GM12891 (cell line): Measurements from ENCODE around the gene TSPAN9.

Source experiments
- DNase-seq: peaks from one replicate; pipeline ENCODE4 v3.0.0; 2011; ENCODE audit warnings: low spot score; ENCODE audit not compliant: insufficient read length
- FAIRE-seq: peaks from 2 replicates; lab custom pipeline; 2011; peaks lifted over from hg19 to GRCh38; lab: Jason Lieb, UNC
- PAX5 ChIP-seq: IDR thresholded peaks from 2 replicates; pipeline ENCODE4 v1.6.1; 2011; ENCODE audit warnings: low read length, moderate library complexity, mild to moderate bottlenecking; ENCODE audit not compliant: insufficient read depth, severe bottlenecking
- POLR2A ChIP-seq: IDR thresholded peaks from 2 replicates; pipeline ENCODE4 v1.6.1; 2011; ENCODE audit warnings: low read depth, low read length, control low read depth
- POLR2AphosphoS5 ChIP-seq: IDR thresholded peaks from 2 replicates; pipeline ENCODE4 v1.6.1; 2011; ENCODE audit warnings: low read depth, low read length, control low read depth
- POU2F2 ChIP-seq: IDR thresholded peaks from 2 replicates; pipeline ENCODE4 v1.6.1; 2011; ENCODE audit warnings: low read depth, mild to moderate bottlenecking, control low read depth, low read length, moderate library complexity
- SPI1 ChIP-seq: IDR thresholded peaks from 2 replicates; pipeline ENCODE4 v1.6.1; 2011; ENCODE audit warnings: low read depth, low read length, control low read depth
- TAF1 ChIP-seq: IDR thresholded peaks from 2 replicates; pipeline ENCODE4 v1.6.1; 2011; ENCODE audit warnings: low read depth, low read length, control low read depth

Gene TSPAN9

GRCh38 chr12:3119756-3120601 lies 42.8 kb downstream of the TSPAN9 start:
- TF ChIP-seq POU2F2 (no peak), TAF1 (no peak), POLR2AphosphoS5 (no peak), SPI1 (no peak), POLR2A (no peak), PAX5 (no peak)
- DNase-seq, result no peak
- no peak for FAIRE-seq

DNA sequence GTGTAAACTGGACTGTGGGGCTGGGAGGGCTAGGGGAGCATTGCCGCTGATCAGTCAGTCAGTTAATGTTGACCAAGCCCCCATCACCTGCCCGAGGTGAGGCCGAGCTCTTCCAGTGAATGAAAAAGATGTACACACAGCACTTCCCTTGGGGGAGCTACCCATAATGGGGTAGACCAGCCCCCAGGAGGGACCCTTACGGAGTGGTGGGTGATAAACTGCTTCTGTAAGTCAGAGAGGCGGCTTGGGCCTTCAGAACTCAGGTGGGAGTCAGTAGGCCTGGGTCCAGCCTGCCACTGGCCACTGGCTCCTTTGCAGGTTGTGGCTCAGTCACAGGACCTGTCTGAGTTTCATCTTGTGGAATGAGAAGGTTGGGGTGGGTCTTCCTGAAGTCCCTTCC lies 43.5 kb downstream of the TSPAN9 start:
- TF ChIP-seq POLR2A (no peak), TAF1 (no peak), PAX5 (no peak)

GRCh38 chr12:3122841-3123678 lies 45.9 kb downstream of the TSPAN9 start:
- FAIRE-seq, result no peak
- TF ChIP-seq TAF1, result no peak
- no peak for TF ChIP-seq PAX5
- no peak for TF ChIP-seq POLR2A
- no peak for TF ChIP-seq POU2F2
- TF ChIP-seq SPI1, result no peak
- TF ChIP-seq POLR2AphosphoS5, result no peak
- no peak for DNase-seq

More for the DNA sequence above, 43.5 kb downstream of the TSPAN9 start:
- FAIRE-seq (no peak), DNase-seq (no peak)

DNA sequence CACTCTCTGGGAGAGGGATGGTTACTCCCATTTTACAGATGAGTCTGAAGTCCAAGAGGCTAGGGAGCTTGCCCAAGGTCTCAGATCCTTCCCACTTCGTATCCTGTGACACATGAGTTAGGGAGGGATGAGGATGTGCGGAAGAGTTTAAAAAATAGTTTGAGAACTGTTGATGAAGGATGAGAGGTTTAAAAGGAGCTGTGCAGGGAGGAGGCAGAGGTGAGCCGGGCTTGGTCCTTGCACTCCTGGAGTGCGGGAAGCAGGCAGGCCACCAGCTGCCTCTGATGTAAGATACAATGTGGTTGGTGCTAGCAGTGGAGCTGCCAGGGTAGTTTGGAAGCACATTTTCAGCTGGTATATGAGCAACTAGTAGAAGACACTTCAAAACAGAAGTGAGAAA lies 46.5 kb downstream of the TSPAN9 start:
- no peak for DNase-seq
- TF ChIP-seq PAX5, result no peak
- TF ChIP-seq POLR2A, result no peak
- TF ChIP-seq POLR2AphosphoS5, result no peak
- no peak for TF ChIP-seq POU2F2
- no peak for TF ChIP-seq TAF1
- no peak for TF ChIP-seq SPI1
- FAIRE-seq, result no peak

GRCh38 chr12:3124917-3125316 lies 47.7 kb downstream of the TSPAN9 start:
- FAIRE-seq (no peak), DNase-seq (no peak)
- TF ChIP-seq POU2F2 (no peak), TAF1 (no peak), SPI1 (no peak), POLR2A (no peak), PAX5 (no peak)

DNA sequence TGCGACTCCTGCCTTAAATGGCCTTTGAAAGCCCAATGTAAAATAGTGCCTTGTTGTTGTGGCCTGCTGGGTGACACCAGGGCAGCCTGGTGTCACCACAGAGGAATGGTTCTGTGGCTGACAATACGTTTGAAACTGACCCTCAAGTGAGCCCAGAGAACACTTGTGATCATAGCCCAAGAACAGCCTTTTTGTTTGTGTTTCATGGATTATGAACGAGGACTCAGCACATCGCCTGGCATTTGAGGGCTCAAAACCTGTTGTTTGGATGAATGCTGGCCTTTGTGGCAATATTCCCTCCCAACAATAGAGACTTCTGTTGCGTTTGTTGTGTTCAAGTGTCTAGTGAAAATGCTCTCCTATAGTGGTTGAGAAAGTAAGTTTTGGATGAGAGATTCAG lies 48.5 kb downstream of the TSPAN9 start:
- TF ChIP-seq TAF1 (no peak), SPI1 (no peak), POLR2AphosphoS5 (no peak), POLR2A (no peak), POU2F2 (no peak), PAX5 (no peak)
- DNase-seq, result no peak
- FAIRE-seq, result no peak

DNA sequence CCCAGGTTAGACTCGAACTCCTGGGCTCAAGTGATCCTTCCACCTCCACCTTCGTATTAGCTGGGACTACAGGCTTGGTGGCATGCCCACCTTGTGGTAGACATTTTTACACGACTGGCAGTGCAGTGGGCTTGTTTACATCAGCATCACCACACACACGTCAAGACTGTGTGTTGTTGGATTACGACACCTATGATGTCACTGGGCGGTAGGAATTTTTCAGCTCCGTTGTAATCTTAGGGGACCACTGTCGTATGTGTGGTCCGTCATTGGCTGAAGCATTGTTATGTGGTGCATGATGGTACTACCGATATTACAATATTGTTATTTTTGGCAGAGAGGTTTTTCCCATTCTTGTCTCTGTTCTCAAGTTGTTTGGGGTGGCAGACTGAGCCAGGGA lies 50.7 kb downstream of the TSPAN9 start:
- FAIRE-seq (no peak), DNase-seq (no peak)

DNA sequence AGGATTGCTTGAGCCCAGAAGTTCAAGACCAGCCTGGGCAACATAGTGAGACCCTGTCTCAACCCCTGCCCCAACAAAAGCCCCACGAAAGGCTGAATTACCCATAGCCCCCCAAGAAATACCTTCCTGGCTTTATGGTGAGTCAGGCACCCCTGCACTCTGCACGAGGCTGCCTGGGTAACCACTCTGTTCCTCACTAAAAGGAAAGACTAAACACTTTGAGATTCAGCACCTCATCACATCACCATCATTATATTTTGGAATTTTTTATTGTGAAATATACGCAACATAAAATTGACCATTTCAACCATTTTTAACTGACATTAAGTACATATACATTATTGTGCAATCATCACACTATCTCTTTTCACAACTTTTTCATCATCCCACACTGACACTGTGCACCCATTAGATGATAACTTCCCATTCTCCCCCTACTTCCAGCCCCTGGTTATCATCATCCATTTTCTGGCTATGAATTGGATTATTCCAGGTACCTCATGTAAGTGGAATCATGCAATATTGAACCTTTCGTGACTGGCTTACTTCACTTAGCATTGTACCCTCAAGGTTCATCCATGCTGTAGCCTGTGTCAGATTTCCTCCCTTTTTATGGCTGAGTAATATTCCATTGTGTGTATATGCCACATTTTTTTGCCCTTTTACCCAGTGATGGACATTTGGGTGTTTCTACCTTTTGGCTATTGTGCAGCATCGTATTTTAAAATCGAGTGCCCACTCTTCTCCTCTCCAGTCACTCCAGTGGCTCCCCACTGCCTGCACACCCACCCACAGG lies 51.5 kb downstream of the TSPAN9 start:
- DNase-seq (no peak), FAIRE-seq (no peak)
- TF ChIP-seq TAF1, result no peak
- no peak for TF ChIP-seq POLR2A
- TF ChIP-seq POU2F2, result no peak
- TF ChIP-seq POLR2AphosphoS5, result no peak
- TF ChIP-seq SPI1, result no peak
- no peak for TF ChIP-seq PAX5

More for the DNA sequence above, 50.7 kb downstream of the TSPAN9 start:
- no peak for TF ChIP-seq SPI1
- TF ChIP-seq POLR2AphosphoS5, result no peak

DNA sequence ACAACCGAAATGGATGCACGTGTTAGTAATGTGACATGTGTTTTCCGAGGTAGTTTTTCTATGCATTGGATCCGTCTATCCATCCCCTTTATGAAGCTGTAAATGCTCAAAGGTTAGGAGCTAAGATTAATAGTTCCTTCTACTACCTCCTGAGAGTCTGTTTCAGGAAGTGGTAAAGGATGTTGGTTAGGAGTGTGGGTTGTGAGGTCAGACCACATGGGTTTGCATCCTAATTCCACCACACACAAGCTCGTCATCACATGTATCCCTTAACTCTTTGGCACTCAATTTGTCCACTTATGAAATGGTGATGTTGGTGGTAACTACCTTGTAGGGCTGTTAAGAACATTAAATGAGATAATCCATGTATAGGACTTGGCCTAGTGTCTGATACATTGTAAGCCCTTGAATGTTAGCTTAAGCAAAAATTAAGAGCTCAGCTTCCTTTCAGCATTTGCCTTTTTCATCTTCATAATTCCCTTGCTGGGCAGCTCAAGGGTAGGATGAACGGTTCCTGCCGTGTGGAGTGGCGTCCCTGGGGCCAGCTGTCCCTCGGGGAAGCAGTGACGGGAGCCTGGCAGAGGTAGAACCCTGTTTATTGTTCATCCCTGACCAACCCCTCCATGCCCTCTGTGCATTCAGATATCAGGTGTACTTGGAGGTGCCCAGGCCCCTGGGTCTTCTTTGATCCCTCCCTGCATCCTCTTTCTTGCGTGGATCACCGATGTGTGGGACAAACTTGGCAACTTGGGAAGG lies 52.3 kb downstream of the TSPAN9 start:
- DNase-seq (no peak), FAIRE-seq (peak; percentile 72)
- TF ChIP-seq POU2F2 (no peak), POLR2AphosphoS5 (no peak), SPI1 (peak; percentile 56; the same call in 1 of the 2 replicates), TAF1 (no peak)
